ENCODE results near the gene XXYLT1.

XXYLT1 gene

GRCh38 chr3:195032106-195032759 is 238.7 kb downstream of the XXYLT1 start:
- Histone ChIP-seq H3K36me3 (ENCODE audit: control insufficient read depth, insufficient read depth, low read length) (no peaks in the 10 kb centered on the region), H3K27me3 (replicated peaks; ENCODE audit: control insufficient read depth, insufficient read depth, low read length) (no peaks in the 10 kb centered on the region; the same call in 1 of the 2 replicates), H3K4me3 (replicated peaks; ENCODE audit: low read depth, low read length) (no peak overlapping the region)
- TF ChIP-seq CTCF (IDR thresholded peaks at IDR 0.05; ENCODE audit: insufficient read depth, low read length, poor library complexity, severe bottlenecking) = no peak
- DNase-seq (ENCODE audit: extremely low read depth, insufficient read length) = no peak

GRCh38 chr3:195031574-195032003 is 239.4 kb downstream of the XXYLT1 start:
- no peak for DNase-seq (ENCODE audit: extremely low read depth, insufficient read length)
- Histone ChIP-seq H3K27me3 (replicated peaks; ENCODE audit: control insufficient read depth, insufficient read depth, low read length) (no peaks in the 10 kb centered on the region; the same call in 1 of the 2 replicates), H3K36me3 (ENCODE audit: control insufficient read depth, insufficient read depth, low read length) (no peaks in the 10 kb centered on the region), H3K4me3 (replicated peaks; ENCODE audit: low read depth, low read length) (no peak overlapping the region)
- TF ChIP-seq CTCF (IDR thresholded peaks at IDR 0.05; ENCODE audit: insufficient read depth, low read length, poor library complexity, severe bottlenecking) = no peak

GRCh38 chr3:195030791-195031321 is 240.1 kb downstream of the XXYLT1 start:
- no peaks in the 10 kb centered on the region; the same call in 1 of the 2 replicates for H3K27me3 ChIP-seq (replicated peaks; ENCODE audit: control insufficient read depth, insufficient read depth, low read length)
- no peaks in the 10 kb centered on the region for H3K36me3 ChIP-seq (ENCODE audit: control insufficient read depth, insufficient read depth, low read length)
- H3K4me3 ChIP-seq (replicated peaks; ENCODE audit: low read depth, low read length) = no peak overlapping the region
- DNase-seq (ENCODE audit: extremely low read depth, insufficient read length) = no peak
- TF ChIP-seq CTCF (IDR thresholded peaks at IDR 0.05; ENCODE audit: insufficient read depth, low read length, poor library complexity, severe bottlenecking) = no peak

GRCh38 chr3:195028877-195029606 is 241.9 kb downstream of the XXYLT1 start:
- H3K36me3 ChIP-seq (ENCODE audit: control insufficient read depth, insufficient read depth, low read length) = no peaks in the 10 kb centered on the region
- H3K27me3 ChIP-seq (replicated peaks; ENCODE audit: control insufficient read depth, insufficient read depth, low read length) = no peaks in the 10 kb centered on the region; the same call in 1 of the 2 replicates
- DNase-seq (ENCODE audit: extremely low read depth, insufficient read length) = no peak
- H3K4me3 ChIP-seq (replicated peaks; ENCODE audit: low read depth, low read length) = no peak overlapping the region
- TF ChIP-seq CTCF (IDR thresholded peaks at IDR 0.05; ENCODE audit: insufficient read depth, low read length, poor library complexity, severe bottlenecking) = no peak

GRCh38 chr3:195025884-195026200 is 245.1 kb downstream of the XXYLT1 start:
- H3K4me3 ChIP-seq (replicated peaks; ENCODE audit: low read depth, low read length) = no peak overlapping the region
- no peaks in the 10 kb centered on the region for H3K36me3 ChIP-seq (ENCODE audit: control insufficient read depth, insufficient read depth, low read length)
- TF ChIP-seq CTCF (IDR thresholded peaks at IDR 0.05; ENCODE audit: insufficient read depth, low read length, poor library complexity, severe bottlenecking) = no peak
- H3K27me3 ChIP-seq (replicated peaks; ENCODE audit: control insufficient read depth, insufficient read depth, low read length) = no peaks in the 10 kb centered on the region; the same call in 1 of the 2 replicates
- DNase-seq (ENCODE audit: extremely low read depth, insufficient read length) = no peak
